ENCODE measurements around the gene SORCS3.

SORCS3 gene

GRCh38 chr10:105258036-105258673, 617.1 kb downstream of the SORCS3 start:
- DNase-seq (ENCODE audit: low read depth in 2 of 2), result no peak

- no peak for DNase-seq (ENCODE audit: low read depth in 2 of 2)
These were observed 617.6 kb downstream of the SORCS3 start for GRCh38 chr10:105258674-105259065.

GRCh38 chr10:105259201-105259600, 618.1 kb downstream of the SORCS3 start:
- no peak for DNase-seq (ENCODE audit: low read depth in 2 of 2)

- no peak for DNase-seq (ENCODE audit: low read depth in 2 of 2)
These were observed 621.6 kb downstream of the SORCS3 start for GRCh38 chr10:105262666-105263065.

GRCh38 chr10:105266966-105267539, 626.0 kb downstream of the SORCS3 start:
- no peak for DNase-seq (ENCODE audit: low read depth in 2 of 2)

GRCh38 chr10:105268961-105269360, 627.9 kb downstream of the SORCS3 start:
- DNase-seq (ENCODE audit: low read depth in 2 of 2), result no peak

GRCh38 chr10:105269689-105270088, 628.6 kb downstream of the SORCS3 start:
- no peak for DNase-seq (ENCODE audit: low read depth in 2 of 2)

GRCh38 chr10:105274556-105275070, 633.5 kb downstream of the SORCS3 start:
- DNase-seq (ENCODE audit: low read depth in 2 of 2), result no peak

GRCh38 chr10:105278439-105278838, 637.3 kb downstream of the SORCS3 start:
- no peak for DNase-seq (ENCODE audit: low read depth in 2 of 2)

- DNase-seq (ENCODE audit: low read depth in 2 of 2), result no peak
These were observed 638.0 kb downstream of the SORCS3 start for GRCh38 chr10:105279101-105279500.

- DNase-seq (ENCODE audit: low read depth in 2 of 2), result no peak
These were observed 639.8 kb downstream of the SORCS3 start for GRCh38 chr10:105280895-105281294.

GRCh38 chr10:105284476-105285215, 643.6 kb downstream of the SORCS3 start:
- DNase-seq (ENCODE audit: low read depth in 2 of 2), result no peak

GRCh38 chr10:105288026-105288425, 646.9 kb downstream of the SORCS3 start:
- DNase-seq (ENCODE audit: low read depth in 2 of 2), result no peak

- no peak for DNase-seq (ENCODE audit: low read depth in 2 of 2)
These were observed 647.5 kb downstream of the SORCS3 start for GRCh38 chr10:105288613-105289012.

- no peak for DNase-seq (ENCODE audit: low read depth in 2 of 2)
These were observed 650.5 kb downstream of the SORCS3 start for GRCh38 chr10:105291571-105291970.

GRCh38 chr10:105292236-105292635, 651.1 kb downstream of the SORCS3 start:
- no peak for DNase-seq (ENCODE audit: low read depth in 2 of 2)

Measured in stimulated activated CD8-positive, alpha-beta memory T cell treated with anti-CD3 and anti-CD28 coated beads, Interleukin-2, amount 100 ng/mL, for 48 hours (primary cell).